ENCODE data around the gene ZNF365.
"Not testable (repeated sequence)": the region's sequence is repeated elsewhere in the genome, so short reads cannot be mapped to it uniquely, and the experiment has no call there.

Gene ZNF365

GRCh38 chr10:62341419-62341818 is 32.8 kb upstream of the ZNF365 start:
- no peaks in the 10 kb centered on the region for H3K27me3 ChIP-seq
- no peak for TF ChIP-seq Cebpa-rat (IDR thresholded peaks at IDR 0.05)
- H3K4me2 ChIP-seq = no peak overlapping the region
- no peaks in the 10 kb centered on the region for H3K36me3 ChIP-seq
- peaks cover 73% of the 10 kb centered on the region for H3K9me3 ChIP-seq
- H3K4me1 ChIP-seq = no peaks in the 10 kb centered on the region
- H3K27ac ChIP-seq = no peak overlapping the region
- H3K4me3 ChIP-seq = no peak overlapping the region
- H3K9ac ChIP-seq = no peak overlapping the region
- H4K20me1 ChIP-seq = no peaks in the 10 kb centered on the region

- H3K27ac ChIP-seq = no peak overlapping the region
- H4K20me1 ChIP-seq = no peaks in the 10 kb centered on the region
- no peak overlapping the region for H3K4me3 ChIP-seq
- no peaks in the 10 kb centered on the region for H3K36me3 ChIP-seq
- H3K27me3 ChIP-seq = no peaks in the 10 kb centered on the region
- peaks cover 84% of the 10 kb centered on the region for H3K9me3 ChIP-seq
- H3K4me2 ChIP-seq = no peak overlapping the region
- no peaks in the 10 kb centered on the region for H3K4me1 ChIP-seq
- no peak for TF ChIP-seq Cebpa-rat (IDR thresholded peaks at IDR 0.05)
- no peak overlapping the region for H3K9ac ChIP-seq
Observed at GRCh38 chr10:62343000-62343399, 31.2 kb upstream of the ZNF365 start.

GRCh38 chr10:62348029-62348428 is 26.1 kb upstream of the ZNF365 start:
- Histone ChIP-seq H3K9me3 (peaks cover 70% of the 10 kb centered on the region), H3K36me3 (no peaks in the 10 kb centered on the region), H3K4me2 (no peak overlapping the region), H3K27ac (no peak overlapping the region), H3K4me3 (no peak overlapping the region), H4K20me1 (no peaks in the 10 kb centered on the region), H3K27me3 (no peaks in the 10 kb centered on the region), H3K4me1 (no peaks in the 10 kb centered on the region), H3K9ac (no peak overlapping the region)
- no peak for TF ChIP-seq Cebpa-rat (IDR thresholded peaks at IDR 0.05)

GRCh38 chr10:62352356-62352970 is 21.7 kb upstream of the ZNF365 start:
- Histone ChIP-seq H3K9me3 (peaks cover 30% of the 10 kb centered on the region), H3K9ac (no peak overlapping the region), H3K4me2 (no peak overlapping the region), H3K4me1 (no peaks in the 10 kb centered on the region), H3K4me3 (no peak overlapping the region), H3K36me3 (no peaks in the 10 kb centered on the region), H3K27me3 (no peaks in the 10 kb centered on the region), H3K27ac (no peak overlapping the region), H4K20me1 (no peaks in the 10 kb centered on the region)
- no peak for TF ChIP-seq Cebpa-rat (IDR thresholded peaks at IDR 0.05)

- no peak overlapping the region for H3K4me3 ChIP-seq
- H3K4me1 ChIP-seq = no peaks in the 10 kb centered on the region
- no peaks in the 10 kb centered on the region for H4K20me1 ChIP-seq
- H3K9ac ChIP-seq = no peak overlapping the region
- peaks cover 15% of the 10 kb centered on the region for H3K9me3 ChIP-seq
- TF ChIP-seq Cebpa-rat (IDR thresholded peaks at IDR 0.05) = no peak
- no peak overlapping the region for H3K27ac ChIP-seq
- H3K27me3 ChIP-seq = no peaks in the 10 kb centered on the region
- H3K4me2 ChIP-seq = no peak overlapping the region
- H3K36me3 ChIP-seq = no peaks in the 10 kb centered on the region
Observed at GRCh38 chr10:62354916-62355315, 19.3 kb upstream of the ZNF365 start.

- H3K9ac ChIP-seq = no peak overlapping the region
- no peaks in the 10 kb centered on the region for H3K27me3 ChIP-seq
- H4K20me1 ChIP-seq = no peaks in the 10 kb centered on the region
- no peak overlapping the region for H3K27ac ChIP-seq
- H3K36me3 ChIP-seq = no peaks in the 10 kb centered on the region
- no peak overlapping the region for H3K4me3 ChIP-seq
- no peaks in the 10 kb centered on the region for H3K4me1 ChIP-seq
- TF ChIP-seq Cebpa-rat (IDR thresholded peaks at IDR 0.05) = no peak
- H3K4me2 ChIP-seq = no peak overlapping the region
- H3K9me3 ChIP-seq = peaks cover 4% of the 10 kb centered on the region
Observed at GRCh38 chr10:62356447-62356846, 17.7 kb upstream of the ZNF365 start.

GRCh38 chr10:62358151-62358550 is 16.0 kb upstream of the ZNF365 start:
- not testable (repeated sequence) for H3K9me3 ChIP-seq, H3K36me3 ChIP-seq, H3K27ac ChIP-seq, H3K9ac ChIP-seq, H4K20me1 ChIP-seq, H3K4me2 ChIP-seq, H3K4me3 ChIP-seq, H3K27me3 ChIP-seq, H3K4me1 ChIP-seq

- no peaks in the 10 kb centered on the region for H4K20me1 ChIP-seq
Observed at GRCh38 chr10:62373639-62373994, 552 bp upstream of the ZNF365 start.

GRCh38 chr10:62374862-62375710 is 917 bp downstream of the ZNF365 start:
- H3K4me1 ChIP-seq = no peaks in the 10 kb centered on the region
- H3K9ac ChIP-seq = no peak overlapping the region
- no peak overlapping the region for H3K27ac ChIP-seq
- peaks cover 9% of the 10 kb centered on the region; the same call in 1 of the 2 replicates for H3K9me3 ChIP-seq
- no peaks in the 10 kb centered on the region for H4K20me1 ChIP-seq
- no peak overlapping the region for H3K4me2 ChIP-seq
- no peaks in the 10 kb centered on the region for H3K36me3 ChIP-seq
- no peak for TF ChIP-seq Cebpa-rat (IDR thresholded peaks at IDR 0.05)
- no peak overlapping the region for H3K4me3 ChIP-seq
- H3K27me3 ChIP-seq = peaks cover 46% of the 10 kb centered on the region

More at GRCh38 chr10:62373639-62373994, 552 bp upstream of the ZNF365 start:
- no peak for TF ChIP-seq Cebpa-rat (IDR thresholded peaks at IDR 0.05)
- H3K4me2 ChIP-seq = peak overlapping the region; percentile 75
- H3K36me3 ChIP-seq = no peaks in the 10 kb centered on the region
- H3K27ac ChIP-seq = no peak overlapping the region
- peak overlapping the region; percentile 58 for H3K4me3 ChIP-seq
- peaks cover 46% of the 10 kb centered on the region for H3K27me3 ChIP-seq
- peaks cover 9% of the 10 kb centered on the region; the same call in 1 of the 2 replicates for H3K9me3 ChIP-seq
- H3K9ac ChIP-seq = no peak overlapping the region
- no peaks in the 10 kb centered on the region for H3K4me1 ChIP-seq

Measured in BLaER1 (cell line).